Globus pallidus (tissue), 1 donor: ENCODE results near the gene DMGDH.

Experiments
- DNase-seq: peaks from one replicate; pipeline ENCODE4 v3.0.0-alpha.2; 2015; ENCODE audit warnings: low spot score

DMGDH gene

DNA sequence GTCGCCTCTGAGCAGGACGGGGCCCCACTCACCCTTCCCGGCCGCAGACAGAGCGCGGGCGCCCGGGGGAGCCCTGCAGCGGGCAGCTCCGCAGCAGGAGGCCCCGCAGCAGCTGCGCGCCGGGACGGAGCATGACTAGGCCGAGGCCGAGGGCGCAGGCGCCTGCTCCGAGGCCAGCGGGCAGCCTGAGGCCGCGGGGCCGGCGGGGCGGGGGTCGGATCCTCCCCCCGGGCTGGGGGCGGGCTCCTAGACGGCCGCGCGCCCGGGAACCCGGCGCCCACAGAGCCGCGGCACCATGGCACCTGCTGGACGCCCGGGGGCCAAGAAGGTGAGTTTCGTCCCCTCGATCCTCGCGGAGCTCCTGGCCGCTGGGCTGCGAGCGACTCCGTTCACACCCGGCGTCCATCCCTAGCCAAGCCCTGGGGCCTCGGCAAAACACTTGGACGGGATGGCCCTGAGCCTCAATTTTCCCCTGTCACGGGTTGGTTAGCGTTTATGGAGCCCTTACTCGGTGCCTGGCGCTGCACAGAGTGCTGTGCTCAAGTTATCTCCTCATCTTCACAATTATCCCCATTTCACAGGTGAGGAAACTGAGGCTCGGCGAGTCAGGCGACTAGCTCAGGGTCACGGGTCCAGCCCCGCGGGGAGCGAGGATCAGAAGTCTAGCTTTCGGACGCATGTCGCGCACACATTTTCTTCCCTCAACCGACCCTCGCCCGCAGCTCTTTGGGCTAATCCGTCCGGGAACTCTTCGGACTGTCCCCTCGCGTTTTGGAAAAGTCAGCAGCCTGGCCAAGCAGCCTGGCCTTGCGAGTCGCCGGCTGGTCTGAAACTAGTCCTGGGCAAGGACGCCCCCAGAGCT lies at the start of gene DMGDH, which contains the start of gene BHMT2:
Gene DMGDH (minus strand): TSS at position 187 of the 862 bp plus-strand sequence. CDS start 54 bp downstream, at position 133.
Gene BHMT2 (plus strand): TSS at position 280 of the 862 bp plus-strand sequence. CDS start 16 bp downstream, at position 296.
- no peak for DNase-seq

DNA sequence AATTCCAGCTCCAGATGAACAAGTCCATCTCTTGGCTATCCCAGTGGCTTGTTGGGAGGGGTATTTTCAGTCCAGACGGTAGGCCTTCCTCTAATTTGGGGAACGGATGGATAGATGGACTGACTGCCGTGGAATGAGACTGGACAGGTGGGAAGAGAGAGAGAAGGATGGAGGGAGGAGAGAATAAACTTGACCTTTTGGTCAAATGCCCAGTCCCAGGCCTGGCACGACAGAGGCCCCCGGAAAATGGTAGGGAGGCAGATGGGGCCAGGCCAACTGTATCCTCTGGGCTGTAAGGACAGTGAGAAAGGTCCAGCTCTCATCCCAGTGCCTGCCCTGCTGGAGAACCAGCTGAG lies 43.2 kb upstream of the DMGDH start:
- DNase-seq = no peak

DNA sequence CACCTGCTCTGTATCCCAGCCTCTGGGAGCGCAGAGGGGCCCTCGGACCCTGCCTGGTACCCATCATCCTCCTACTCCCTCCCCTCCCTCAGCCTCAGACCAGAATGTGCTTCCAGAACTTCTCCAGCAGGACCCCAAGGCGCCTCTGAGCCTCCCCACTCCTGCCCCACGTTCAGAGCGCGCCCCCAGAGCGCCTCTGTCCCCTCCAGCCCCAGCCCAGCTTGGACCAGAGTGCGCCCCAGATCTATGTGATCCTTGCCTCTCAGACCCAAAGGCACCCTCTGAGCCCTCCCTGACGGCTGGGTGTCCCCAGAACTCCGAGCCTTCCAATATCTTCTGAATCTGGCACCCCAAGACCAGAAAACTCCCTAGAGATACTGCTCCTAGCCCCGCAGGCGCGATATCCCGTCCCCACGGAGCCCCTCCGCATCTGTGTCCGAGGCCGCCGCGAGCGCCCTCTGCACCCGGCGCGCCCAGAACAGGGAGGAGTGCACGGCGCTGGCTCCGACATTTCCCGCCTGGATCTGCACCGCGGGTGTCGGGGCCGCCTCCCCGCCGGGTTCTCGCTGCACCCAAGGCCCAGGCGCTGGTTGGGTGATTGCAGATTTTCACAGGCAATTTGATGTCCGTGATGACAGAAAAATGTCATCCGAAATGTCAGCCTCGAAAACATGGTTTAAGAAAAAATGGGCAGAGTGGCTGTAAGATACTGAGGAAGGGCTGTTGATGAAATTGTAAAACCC lies 42.7 kb upstream of the DMGDH start:
- no peak for DNase-seq

DNA sequence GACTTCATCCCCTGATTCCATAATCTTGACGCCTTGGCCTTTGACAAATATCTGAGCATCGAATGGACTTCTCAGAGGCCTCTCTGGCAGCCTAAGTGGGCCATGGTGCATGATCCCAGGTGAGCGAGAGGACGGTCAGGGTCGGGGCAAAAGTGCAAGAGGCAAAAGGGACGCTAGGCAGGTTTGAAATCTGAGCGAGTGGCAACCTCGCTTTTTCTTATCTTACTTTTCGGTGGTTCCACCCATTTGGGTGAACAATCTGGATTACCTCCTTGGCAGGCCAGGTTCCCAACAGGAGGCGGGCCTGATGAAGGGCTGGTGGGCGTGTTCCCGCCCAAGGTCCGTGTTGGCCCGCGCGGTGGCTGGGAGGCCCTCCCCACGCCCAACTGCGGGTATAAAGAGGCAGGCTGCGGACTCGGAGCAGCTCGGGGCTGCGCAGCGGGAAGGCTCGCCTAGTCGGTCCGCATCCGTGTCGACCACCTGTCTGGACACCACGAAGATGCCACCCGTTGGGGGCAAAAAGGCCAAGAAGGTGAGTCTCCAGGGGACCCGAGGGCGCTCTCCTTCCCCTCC lies 42.0 kb upstream of the DMGDH start, which contains the start of gene BHMT:
Gene BHMT (plus strand): TSS at position 423 of the 573 bp plus-strand sequence. CDS start 77 bp downstream, at position 500.
- no peak for DNase-seq

DNA sequence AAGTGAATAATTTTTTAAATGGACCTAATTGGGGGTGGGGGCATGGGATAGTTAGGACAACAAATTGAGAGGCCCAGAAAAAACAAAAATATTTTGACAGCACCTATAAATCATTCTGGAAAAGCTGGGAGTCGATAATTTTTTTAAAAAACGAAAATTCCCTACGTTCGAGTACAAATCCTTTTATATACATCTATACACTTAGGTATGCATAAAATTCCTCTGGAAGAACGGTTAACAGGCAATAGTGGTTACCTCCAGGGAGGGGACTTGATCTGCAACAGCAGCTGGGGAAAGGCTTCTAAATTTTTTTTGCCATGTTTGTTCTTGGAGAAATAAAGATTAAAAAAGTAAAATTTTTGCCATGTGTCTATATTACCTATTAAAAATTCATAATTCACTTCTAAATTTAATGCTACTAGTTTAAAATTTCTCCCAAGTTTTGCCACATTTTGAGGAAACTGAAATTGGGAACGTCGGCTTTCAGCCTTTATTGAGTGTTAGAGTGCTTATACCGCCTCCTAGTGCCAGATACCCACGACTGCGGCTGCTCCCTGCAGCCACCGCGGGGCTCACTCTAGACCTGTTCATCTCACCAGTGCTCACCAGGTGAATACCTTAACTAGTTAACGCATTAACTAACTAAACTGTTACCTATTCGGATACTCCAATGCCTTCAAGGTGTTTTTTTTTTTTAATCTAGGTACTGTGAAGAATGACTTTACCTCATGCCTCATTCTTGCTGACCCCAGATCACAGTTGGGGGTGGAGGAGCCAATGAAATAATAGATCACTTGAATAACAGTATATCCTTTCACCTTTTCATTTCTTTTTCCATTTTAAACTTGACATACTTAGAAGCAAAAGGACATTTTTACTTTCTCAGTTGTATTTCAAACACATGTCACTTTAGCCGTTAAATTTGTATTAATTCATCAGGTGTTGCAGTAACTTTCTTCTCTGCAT lies 40.3 kb upstream of the DMGDH start:
- no peak for DNase-seq

DNA sequence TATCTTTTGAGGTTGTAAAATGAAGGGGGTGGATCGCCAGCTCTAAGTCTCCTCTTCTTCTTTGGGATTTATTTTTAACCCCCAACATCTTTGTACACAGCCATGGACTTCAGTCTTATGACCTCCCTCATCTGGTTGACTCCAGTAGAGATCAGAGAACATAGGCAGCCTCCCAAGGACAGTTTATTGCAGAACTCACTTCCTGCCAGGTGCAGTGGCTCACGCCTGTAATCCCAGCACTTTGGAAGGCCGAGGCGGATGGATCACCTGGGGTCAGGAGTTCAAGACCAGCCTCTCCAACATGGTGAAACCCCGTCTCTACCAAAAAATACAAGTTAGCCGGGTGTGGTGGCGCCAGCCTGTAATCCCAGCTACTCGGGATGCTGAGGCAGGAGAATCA lies 39.3 kb upstream of the DMGDH start:
- no peak for DNase-seq

DNA sequence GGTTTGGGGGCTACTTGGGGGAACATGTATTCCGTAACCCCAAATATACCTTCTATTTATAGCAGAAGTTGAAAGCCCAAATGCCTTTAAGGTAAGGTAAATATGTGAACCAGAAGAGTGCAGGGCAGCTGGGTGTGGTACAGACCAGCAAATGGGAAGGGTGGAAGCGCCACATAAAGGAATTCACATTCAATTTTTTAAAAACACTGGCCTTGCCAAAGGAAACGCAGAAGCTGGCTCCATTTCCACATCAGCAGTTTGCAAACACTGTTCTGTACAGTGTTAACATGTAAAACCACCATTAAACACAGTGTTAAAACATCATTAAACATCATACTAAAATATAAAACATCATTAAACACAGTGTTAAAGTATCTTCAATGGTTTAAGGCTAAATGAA lies 38.6 kb upstream of the DMGDH start:
- DNase-seq = no peak

DNA sequence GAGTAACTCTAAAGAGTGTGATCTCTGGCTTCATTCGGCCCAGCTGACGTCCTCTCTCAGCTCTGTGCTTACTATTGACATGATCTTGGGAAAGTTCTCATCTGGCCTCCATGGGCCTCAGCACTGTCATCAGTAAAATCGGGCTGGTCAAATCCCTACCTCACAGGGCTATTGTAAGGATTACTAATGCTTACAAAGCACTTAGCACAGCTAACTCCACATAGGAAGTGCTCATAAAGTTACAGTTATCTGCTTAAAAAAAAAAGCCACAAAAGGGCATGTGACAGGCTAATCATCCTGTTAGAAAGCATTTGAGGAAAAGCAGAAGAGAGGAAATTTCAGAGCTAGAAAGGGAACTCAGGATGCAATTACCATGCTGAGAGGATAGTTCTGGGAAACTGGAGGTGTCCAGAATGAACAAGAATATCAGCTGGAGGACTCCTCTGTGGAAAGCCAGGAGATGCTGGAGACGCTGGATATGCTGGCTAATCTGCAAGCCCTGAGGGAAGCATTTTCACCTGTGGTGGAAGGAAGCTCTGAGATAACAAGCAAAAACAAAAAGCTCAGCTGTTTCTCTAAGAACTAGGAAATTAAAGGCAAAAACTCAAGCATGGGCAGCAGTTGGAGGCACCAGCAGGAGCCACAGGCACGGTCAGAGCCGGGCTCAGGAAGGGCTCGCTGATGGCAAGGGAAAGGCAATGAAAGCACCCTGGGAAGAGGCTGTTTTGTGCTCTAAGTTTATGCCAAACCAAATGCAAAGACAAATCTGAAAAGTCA lies 37.7 kb upstream of the DMGDH start:
- DNase-seq = no peak

DNA sequence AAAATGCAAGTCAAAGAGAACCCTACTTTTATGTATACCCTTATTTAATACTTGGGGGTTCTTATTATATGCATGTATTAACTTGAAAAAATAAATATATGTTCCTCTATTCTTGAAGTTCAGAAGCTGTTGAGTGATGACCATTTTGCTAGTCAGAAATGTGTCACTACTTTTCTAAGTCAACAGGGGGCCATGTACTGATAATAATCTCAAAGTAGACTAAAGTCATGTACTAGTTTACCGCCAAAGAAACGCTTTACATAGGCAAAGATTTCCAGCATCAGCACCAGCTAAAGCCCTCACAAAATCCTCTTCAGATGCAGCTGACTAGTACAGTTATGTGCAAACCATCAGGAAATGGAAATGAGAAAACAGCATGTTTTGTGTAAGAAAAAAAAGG lies 36.4 kb upstream of the DMGDH start:
- DNase-seq = no peak

DNA sequence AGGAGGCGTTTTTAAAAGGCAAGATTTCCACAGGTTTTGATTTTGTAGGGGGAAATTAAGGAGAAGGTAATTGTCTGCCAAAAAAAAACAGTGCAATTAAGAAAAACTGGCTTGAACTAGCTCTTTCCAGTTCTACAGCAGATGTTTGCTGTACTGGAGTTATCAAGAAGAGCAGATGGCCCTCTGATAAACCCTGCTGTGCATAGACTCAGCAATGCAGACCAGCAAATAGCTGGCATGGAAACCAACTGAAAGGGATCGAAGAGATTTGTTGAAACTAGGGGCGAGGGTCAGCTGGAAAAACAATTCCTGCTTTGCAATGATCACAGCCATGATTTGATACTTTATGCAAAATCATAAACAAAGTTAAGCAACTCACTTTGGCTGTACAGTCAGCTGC lies 24.3 kb upstream of the DMGDH start:
- no peak for DNase-seq

DNA sequence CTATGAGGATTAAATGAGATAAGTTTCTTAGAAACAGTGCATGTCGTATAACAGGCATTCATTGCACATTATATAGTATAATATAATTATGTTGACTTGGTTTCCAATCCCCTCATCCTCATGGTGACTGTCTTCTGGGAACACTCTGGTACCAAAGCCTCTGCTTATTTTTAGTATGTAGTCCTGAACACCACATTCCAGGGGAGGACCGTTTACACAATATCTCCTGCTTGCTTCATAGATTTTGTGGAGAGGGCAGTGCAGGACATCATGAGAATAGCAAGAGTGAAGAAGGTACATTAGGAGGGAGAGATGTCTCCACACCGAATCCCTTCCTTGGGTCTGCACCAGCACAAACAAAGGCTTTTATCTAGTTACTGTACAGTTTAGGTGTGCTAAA lies 21.6 kb upstream of the DMGDH start:
- DNase-seq = no peak

DNA sequence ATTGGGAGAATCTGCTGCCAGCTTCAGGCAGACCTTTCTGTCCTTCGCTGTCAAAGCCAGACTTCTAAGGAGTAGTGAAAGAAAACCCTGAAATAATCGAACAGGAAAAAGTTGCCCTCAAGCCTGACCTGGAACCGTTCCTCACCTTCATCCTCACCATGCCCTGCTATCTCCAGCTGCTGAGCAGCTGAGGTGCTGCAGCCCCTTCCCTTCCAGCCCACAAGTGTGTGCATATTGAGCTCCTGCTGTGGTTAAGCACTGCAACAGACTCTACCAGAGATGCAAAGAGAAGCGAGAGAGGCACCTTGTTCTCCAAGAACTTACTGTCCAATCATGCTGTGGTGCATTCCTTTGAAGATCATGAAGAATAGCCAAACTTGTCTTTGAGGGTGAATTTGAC lies 19.0 kb upstream of the DMGDH start:
- DNase-seq = no peak

DNA sequence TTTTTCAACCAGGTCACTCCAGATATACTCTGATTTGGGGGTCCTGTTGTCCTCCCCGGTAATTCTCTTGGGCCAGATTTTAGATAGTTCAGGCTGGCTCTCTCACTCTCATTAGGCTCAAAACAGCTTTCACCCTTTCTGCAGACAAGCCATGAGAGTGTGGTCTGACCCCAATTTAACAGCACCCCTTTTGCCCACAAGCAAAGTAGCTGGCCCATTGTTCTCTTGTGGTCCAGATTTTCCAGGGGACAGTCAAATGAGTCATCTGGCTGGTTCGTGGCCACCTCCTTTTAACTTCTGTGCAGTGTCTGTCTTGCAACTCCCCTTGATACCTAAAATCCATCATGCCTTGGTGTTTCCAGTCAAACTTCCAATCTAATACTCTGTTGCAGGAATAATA lies 16.6 kb upstream of the DMGDH start:
- DNase-seq = no peak

DNA sequence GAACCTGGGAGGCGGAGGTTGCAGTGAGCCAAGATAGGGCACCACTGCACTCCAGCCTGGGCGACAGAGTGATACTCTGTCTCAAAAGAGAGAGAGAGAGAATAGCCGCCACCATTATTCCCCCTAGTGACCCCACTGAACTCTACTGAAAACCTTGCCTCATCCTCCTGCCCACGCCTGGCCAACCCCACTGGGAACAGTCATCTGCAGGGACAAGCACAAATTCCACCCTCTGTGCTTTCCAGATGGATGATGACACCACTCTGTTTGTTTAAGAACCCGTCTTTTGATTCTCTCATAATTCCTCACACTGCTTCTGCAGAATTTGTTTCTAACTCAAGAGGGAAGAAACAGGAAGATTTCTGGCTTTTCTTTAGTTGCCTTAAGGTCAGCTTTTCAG lies 12.3 kb upstream of the DMGDH start:
- no peak for DNase-seq

DNA sequence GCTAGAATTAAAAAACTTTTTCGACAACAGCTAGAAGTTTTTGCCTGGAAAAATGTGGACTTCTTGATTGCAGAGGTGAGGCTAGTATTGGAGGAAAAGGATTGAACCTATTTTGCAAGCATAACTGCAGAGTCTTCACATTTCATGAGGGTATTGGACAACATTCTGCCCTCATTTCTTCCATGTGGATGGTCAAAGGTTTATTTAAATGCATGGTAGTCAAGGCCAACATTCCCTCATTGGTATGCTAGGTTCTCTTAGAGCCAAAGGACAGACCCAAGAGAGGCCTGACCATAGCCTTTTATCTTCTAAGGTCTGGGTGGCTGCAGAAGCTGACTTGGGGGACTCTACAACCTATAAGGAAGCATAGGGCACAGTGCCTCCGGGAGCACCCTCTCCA lies 11.3 kb upstream of the DMGDH start:
- no peak for DNase-seq

DNA sequence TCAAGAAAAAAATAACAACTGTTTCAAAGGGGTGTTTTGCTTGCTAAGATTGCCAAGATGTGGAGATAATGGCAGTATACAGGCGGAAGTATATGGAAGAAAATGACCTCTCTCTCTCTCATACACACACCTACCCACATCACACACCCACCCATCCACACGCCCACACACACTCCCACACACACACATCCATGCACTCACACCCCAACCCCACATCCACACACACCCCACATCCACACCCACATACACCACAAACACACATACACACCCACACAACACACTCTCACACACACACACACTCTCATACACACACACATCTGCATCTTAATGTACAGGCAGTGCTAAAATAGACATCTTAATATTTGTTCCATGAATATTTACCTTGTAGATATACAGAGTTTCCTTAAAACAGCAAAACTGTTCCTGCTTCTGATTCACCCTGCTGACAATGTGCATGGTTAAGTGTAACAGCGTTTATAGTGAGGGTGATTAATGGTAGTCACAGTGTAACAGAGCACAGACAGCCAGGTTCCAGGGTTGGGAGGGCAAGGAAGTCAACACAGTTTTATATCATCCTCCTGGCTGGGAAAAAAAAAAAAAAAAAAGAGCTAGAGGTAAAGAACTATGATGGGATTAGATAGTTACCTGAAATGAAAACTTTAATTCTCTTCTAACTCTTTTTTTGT lies 8.3 kb upstream of the DMGDH start:
- DNase-seq = no peak

DNA sequence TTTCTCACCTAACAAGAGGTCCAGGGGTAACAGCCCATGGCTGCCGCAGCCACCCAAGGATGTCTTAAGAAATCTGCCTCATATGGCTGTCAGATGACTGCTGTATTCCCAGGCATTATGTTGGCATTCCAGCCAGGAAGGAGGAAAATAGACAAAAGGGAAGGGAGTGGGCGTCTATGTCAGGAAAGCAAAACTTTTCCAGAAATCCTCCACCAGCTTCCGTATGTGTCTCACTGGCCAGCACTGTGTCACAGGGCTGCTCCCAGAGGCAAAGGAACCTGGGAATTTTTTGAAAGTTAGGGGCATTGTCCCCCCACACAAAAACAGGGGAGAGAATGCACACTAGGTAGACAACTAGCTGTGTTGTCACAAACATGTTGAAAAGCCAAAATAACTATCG lies 7.3 kb upstream of the DMGDH start:
- DNase-seq = no peak

DNA sequence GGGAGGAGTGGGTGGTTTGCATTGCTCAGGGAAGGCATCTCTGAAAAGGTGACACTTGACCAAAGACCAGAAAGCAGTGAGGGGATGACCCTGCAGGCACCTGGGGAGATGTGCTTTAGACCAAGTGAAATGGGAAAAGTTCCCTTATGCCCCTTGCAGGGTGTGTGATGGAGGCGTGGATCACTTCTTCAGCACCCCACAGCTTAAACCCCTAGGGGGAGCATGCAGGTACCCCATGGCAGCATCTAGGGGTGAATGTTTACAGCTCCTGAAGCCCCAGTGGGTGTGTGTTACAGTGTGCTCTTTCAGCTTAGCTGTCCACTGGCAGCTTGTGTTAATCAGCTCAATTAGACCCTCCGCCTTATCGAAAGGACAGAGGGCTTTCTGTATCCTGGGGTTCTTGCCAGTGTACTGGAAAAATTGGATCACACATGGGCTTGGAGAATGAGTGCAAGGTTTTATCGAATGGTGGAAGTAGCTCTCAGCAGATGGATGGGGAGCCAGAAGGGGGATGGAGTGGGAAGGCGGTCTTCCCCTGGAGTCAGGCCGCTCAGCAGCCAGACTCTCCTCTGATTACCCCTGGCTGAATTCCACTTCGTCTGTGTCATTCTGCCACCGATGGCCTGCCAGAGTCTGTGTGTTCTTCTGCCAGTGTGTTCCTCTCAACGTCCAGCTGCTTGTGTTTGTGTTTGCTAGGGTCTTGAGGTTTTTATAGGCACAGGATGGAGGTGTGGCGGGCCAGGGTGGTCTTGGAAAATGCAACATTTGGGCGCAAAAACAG lies 6.4 kb upstream of the DMGDH start:
- DNase-seq = no peak

DNA sequence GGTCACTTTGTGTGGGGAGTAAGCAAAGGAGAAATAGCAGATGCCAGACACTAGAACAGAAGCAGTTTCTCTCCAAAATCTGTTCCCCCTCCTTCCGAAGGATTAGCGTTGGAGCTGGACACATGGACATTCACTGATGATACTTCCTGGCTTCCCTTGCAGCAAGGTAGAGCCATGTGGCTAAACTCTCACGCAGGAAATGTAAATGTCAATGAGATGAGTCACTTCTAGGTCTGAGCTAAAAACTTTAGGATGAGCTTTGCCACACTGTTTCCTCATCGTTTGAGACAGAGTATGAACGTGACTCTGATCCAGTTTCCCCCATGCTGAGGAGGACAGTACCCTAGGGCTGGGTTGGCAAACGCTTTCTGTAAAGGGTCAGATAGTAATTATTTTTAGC lies 5.2 kb upstream of the DMGDH start:
- DNase-seq = no peak

DNA sequence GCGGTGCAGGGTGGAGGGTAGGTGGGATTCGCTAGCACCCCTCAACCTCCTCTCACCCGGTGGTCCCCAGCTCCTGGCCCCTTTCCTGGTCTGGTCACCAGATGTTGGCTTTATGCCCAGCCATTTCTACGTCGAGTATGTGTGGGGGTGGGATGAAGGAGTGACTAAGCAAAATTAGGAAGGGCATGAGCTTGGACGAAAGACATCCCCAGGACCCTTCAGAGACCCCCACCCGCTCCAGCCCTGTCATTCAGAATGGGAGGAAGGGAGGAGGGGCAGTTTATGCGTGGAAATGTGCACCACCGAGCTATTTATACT lies 835 bp upstream of the DMGDH start:
- DNase-seq = no peak
